Measurements from ENCODE around the gene XRCC4.

DNA sequence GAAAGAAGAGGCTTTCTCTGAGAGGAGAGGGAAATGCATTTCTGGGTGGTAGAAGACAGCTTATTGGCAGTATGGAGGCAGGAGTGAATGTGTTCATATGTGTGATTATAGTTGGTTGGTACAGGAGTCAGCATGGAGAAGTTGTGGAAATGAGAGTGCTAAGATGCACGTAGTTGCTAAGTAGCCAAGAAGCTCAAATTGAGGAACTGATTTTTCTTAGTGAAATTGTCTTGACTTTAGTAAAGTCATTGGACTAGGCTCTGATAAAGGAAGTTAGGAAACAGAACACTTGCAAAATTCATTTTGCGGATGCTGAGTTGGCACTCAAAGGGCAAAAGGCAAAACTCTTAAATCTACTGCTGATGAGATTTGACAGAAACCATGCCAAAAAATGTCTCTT lies 235.3 kb downstream of the XRCC4 start:
- TF ChIP-seq, protein P1, sequence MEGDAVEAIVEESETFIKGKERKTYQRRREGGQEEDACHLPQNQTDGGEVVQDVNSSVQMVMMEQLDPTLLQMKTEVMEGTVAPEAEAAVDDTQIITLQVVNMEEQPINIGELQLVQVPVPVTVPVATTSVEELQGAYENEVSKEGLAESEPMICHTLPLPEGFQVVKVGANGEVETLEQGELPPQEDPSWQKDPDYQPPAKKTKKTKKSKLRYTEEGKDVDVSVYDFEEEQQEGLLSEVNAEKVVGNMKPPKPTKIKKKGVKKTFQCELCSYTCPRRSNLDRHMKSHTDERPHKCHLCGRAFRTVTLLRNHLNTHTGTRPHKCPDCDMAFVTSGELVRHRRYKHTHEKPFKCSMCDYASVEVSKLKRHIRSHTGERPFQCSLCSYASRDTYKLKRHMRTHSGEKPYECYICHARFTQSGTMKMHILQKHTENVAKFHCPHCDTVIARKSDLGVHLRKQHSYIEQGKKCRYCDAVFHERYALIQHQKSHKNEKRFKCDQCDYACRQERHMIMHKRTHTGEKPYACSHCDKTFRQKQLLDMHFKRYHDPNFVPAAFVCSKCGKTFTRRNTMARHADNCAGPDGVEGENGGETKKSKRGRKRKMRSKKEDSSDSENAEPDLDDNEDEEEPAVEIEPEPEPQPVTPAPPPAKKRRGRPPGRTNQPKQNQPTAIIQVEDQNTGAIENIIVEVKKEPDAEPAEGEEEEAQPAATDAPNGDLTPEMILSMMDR (IDR thresholded peaks at IDR 0.05): no peak
- no peak for TF ChIP-seq POLR2A (IDR thresholded peaks at IDR 0.05)

All from breast epithelium (tissue), 3 donors.